Heart left ventricle (tissue), 16 donors: ENCODE data around the gene CDC42SE2. TPM values are rescaled to one million over a fixed set of nuclear protein-coding genes. Genes with fewer than 3 reads are reported as not detected.

Source experiments
- ATAC-seq, 4 donors: fragments of 200-7000 bp; cut with Tn5 transposase; one replicate each; pipeline ENCODE4 v1.9.1; 2020 to 2022; ENCODE audit warnings: moderate library complexity in 4 of 4, mild to moderate bottlenecking in 3 of 4, moderate number of reproducible peaks in 1 of 4
- DNase-seq, 5 donors: peaks; one replicate each; pipeline ENCODE4 v3.0.0-alpha.2; 2020
- H3K27ac ChIP-seq, 12 donors: fragments of 200-600 bp; sonication (generic) in 4 of 12; one replicate each; pipeline versions ENCODE4 v1.5.0 to v1.8.0; 2016 to 2022; ENCODE audit warnings: mild to moderate bottlenecking in 2 of 12
- H3K27me3 ChIP-seq, 9 donors: fragments of 200-600 bp; sonication (generic) in 2 of 9; one replicate each; pipeline versions ENCODE4 v1.5.1 to v1.8.0; 2016 to 2022; ENCODE audit warnings: mild to moderate bottlenecking in 3 of 9
- H3K36me3 ChIP-seq, 9 donors: fragments of 200-600 bp; sonication (generic) in 2 of 9; one replicate each; pipeline versions ENCODE4 v1.5.0 to v1.8.0; 2018 to 2022; ENCODE audit warnings: mild to moderate bottlenecking in 2 of 9
- H3K4me1 ChIP-seq, 12 donors: fragments of 200-600 bp; sonication (generic) in 4 of 12; one replicate each; pipeline versions ENCODE4 v1.5.0 to v1.8.0; 2016 to 2022; ENCODE audit warnings: mild to moderate bottlenecking in 3 of 12
- H3K4me3 ChIP-seq, 12 donors: fragments of 200-600 bp; sonication (generic) in 4 of 12; one replicate each; pipeline versions ENCODE4 v1.5.0 to v1.8.0; 2017 to 2022; ENCODE audit warnings: mild to moderate bottlenecking in 9 of 12, moderate library complexity in 4 of 12
- H3K9me3 ChIP-seq, 12 donors: fragments of 200-600 bp; sonication (generic) in 4 of 12; one replicate each; pipeline versions ENCODE4 v1.5.0 to v1.8.0; 2016 to 2022; ENCODE audit warnings: mild to moderate bottlenecking in 1 of 12
- CTCF ChIP-seq, 12 donors: fragments of 200-600 bp; sonication (generic) in 4 of 12; IDR thresholded peaks; one replicate each; pipeline versions ENCODE4 v1.5.0 to v1.8.0; 2018 to 2022; ENCODE audit warnings: antibody characterized with exemption in 12 of 12, mild to moderate bottlenecking in 5 of 12
- POLR2A ChIP-seq, 2 donors: fragments of 450-650 bp; IDR thresholded peaks; one replicate each; pipeline ENCODE4 v1.6.1; 2017; ENCODE audit warnings: antibody characterized with exemption in 2 of 2, mild to moderate bottlenecking in 2 of 2, moderate library complexity in 2 of 2
- WGBS, 4 donors: extraction: QIAGEN DNeasy Blood & Tissue Kit in 2 of 4; methylation state at CpG; one replicate each; pipeline versions ENCODE4 v1.1.5 to v1.1.7; 2013 to 2018; 5-methylcytosine and 5-hydroxymethylcytosine counted together
- intact Hi-C, 10 donors: fragments of 100-400 bp; cut with DNase I; formaldehyde crosslinking; loops; one replicate each; pipeline versions ENCODE4 v1.11.1 to v1.14.2; 2022
- polyA plus RNA-seq, 2 donors: library from polyadenylated mRNA; stranded (reverse); fragments of 200-250 nt; gene quantifications; one replicate each; pipeline ENCODE4 v1.2.3, GENCODE V29; 2013
- total RNA-seq, 9 donors: library from RNA; depleted of rRNA in 2 of 9; stranded (reverse); fragments of >200 nt in 2 of 9; fragmentation: NEBNext Ultra II Directional in 3 of 9; extraction: Animal tissue kit (Norgen Biotek cat#: 25700) in 3 of 9; gene quantifications; one replicate each; pipeline versions ENCODE4 v1.1.0 to v1.2.4, GENCODE V29; 2016 to 2023
- donor health status: ischemic (EF 13 %, LVEDD 7.1; RV severe dilation, severe dysfunction).
- donor health status: healthy with polysubstance abuse.
- donor health status: DM: no; HTN: yes; CAD: no.
- donor health status: DM: no; HTN: no; CAD: no.
- donor health status: ischemic (EF 25% LVEDD 6.9; RV normal size, moderate dysfunction).
- donor health status: ischemic (EF 25% LVEDD 5.7; RV mildly dilated, moderate dysfunction).
- donor health status: healthy.
- donor health status: DM: yes; HTN: yes; CAD: no.
- donor health status: ischemic (EF 35%, LVEDD 5.7; RV mildly dilated, moderate dysfunction).
- donor health status: nonischemic (EF 11% LVEDD 7.7; RV severe dilation, severe dysfunction).
- donor health status: DM: yes; HTN: yes; CAD: no.
- donor health status: PGD.
- donor health status: ischemic (EF 29% LVEDD 5.4; RV normal size, mild dysfunction).
- donor health status: nonischemic (EF 23%, LVEDD 6.1; RV moderate dilation, normal function).

The CDC42SE2 gene
- total and polyA plus RNA-seq, 11 donors, result 4.8 to 29.2 (median 12.4) TPM

DNA sequence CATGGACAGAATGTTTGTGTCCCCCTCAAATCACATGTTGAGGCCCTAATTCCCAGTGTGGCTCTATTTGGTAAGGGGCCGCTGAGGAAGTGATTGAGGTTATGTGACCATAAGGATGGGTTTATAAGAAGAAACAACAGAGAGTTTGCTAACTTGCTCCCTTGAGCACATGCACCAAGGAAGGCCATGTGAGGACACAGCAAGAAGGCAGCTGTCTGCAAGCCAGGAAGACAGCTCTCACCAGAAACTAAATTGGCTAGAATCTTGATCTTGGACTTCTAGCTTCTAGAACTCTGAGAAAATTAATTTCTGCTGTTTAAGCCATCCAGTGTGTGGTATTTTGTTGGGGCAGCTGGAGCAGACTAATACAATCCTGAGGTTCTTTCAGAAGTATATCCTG lies 35.2 kb upstream of the CDC42SE2 start:
- no peaks in the 10 kb centered on the region for H3K9me3 ChIP-seq
- peaks cover 0 to 25% (median 0%) of the 10 kb centered on the region in 12 donors for H3K4me1 ChIP-seq
- H3K36me3 ChIP-seq, result no peaks in the 10 kb centered on the region
- no peak overlapping the region for H3K4me3 ChIP-seq
- intact Hi-C loops, result no loop called here
- H3K27ac ChIP-seq, result no peak overlapping the region
- ATAC-seq, result no peak
- 61 to 76% (median 73%) methylated on average over 1 of the region's 1 CpG for WGBS, 4 donors
- H3K27me3 ChIP-seq, result no peaks in the 10 kb centered on the region
- no peak for DNase-seq
- no peak for TF ChIP-seq POLR2A (IDR thresholded peaks at IDR 0.05)

GRCh38 chr5:131229623-131230022 lies 34.2 kb upstream of the CDC42SE2 start:
- no peak for ATAC-seq
- peaks cover 0 to 16% (median 0%) of the 10 kb centered on the region in 12 donors for H3K4me1 ChIP-seq
- TF ChIP-seq CTCF (IDR thresholded peaks at IDR 0.05), result no peak
- no peak for TF ChIP-seq POLR2A (IDR thresholded peaks at IDR 0.05)
- no peak overlapping the region for H3K4me3 ChIP-seq
- intact Hi-C loops, result no loop called here
- H3K9me3 ChIP-seq, result no peaks in the 10 kb centered on the region
- H3K36me3 ChIP-seq, result no peaks in the 10 kb centered on the region
- no peak for DNase-seq
- H3K27me3 ChIP-seq, result no peaks in the 10 kb centered on the region
- WGBS, 4 donors, result 89 to 92% (median 91%) methylated on average over 4 of the region's 4 CpGs
- no peak overlapping the region for H3K27ac ChIP-seq

DNA sequence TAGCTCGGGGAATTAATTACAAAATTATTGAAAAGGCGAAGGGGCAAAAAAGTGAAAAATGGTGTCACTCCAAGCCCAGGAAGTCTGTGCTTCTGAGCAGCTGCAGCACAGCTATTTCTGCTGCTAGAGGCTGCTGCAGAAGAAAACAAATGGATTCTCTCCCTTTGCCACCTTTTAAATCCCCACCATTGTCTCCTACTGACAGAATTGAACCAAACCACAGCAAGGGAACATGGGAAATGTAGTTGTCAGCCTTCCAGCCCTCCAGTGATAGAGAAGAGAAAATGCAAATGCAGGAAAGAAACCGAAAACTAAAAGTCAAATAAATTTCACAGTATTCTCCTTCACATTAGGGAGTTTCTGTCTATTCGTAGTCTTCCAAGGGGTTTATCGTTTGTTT lies 33.4 kb upstream of the CDC42SE2 start:
- H3K27me3 ChIP-seq, result no peaks in the 10 kb centered on the region
- intact Hi-C loops, result no loop called here
- H3K9me3 ChIP-seq, result no peaks in the 10 kb centered on the region
- no peak for ATAC-seq
- H3K36me3 ChIP-seq, result no peaks in the 10 kb centered on the region
- no peak overlapping the region for H3K4me3 ChIP-seq
- DNase-seq, result no peak
- peaks cover 0 to 8% (median 0%) of the 10 kb centered on the region in 12 donors for H3K4me1 ChIP-seq
- WGBS, 4 donors, result 82 to 89% (median 88%) methylated on average over 5 of the region's 5 CpGs
- TF ChIP-seq CTCF (IDR thresholded peaks at IDR 0.05) (no peak), POLR2A (IDR thresholded peaks at IDR 0.05) (no peak)
- no peak overlapping the region for H3K27ac ChIP-seq

- H3K36me3 ChIP-seq, result no peaks in the 10 kb centered on the region
- ATAC-seq (no peak), DNase-seq (no peak)
- no peak overlapping the region for H3K27ac ChIP-seq
- no peaks in the 10 kb centered on the region for H3K27me3 ChIP-seq
- no peak for TF ChIP-seq POLR2A (IDR thresholded peaks at IDR 0.05)
- no peak for TF ChIP-seq CTCF (IDR thresholded peaks at IDR 0.05)
- H3K4me3 ChIP-seq, result no peak overlapping the region
- H3K4me1 ChIP-seq, result peaks cover 0 to 11% (median 0%) of the 10 kb centered on the region in 12 donors
- 70 to 82% (median 80%) methylated on average over 1 of the region's 1 CpG for WGBS, 4 donors
- H3K9me3 ChIP-seq, result no peaks in the 10 kb centered on the region
- intact Hi-C loops, result no loop called here
Measured at GRCh38 chr5:131239686-131240085, 24.2 kb upstream of the CDC42SE2 start.

GRCh38 chr5:131242728-131243255 lies 21.1 kb upstream of the CDC42SE2 start:
- no peaks in the 10 kb centered on the region for H3K36me3 ChIP-seq
- H3K27me3 ChIP-seq, result no peaks in the 10 kb centered on the region
- H3K4me1 ChIP-seq, result peaks cover 0 to 11% (median 0%) of the 10 kb centered on the region in 12 donors
- intact Hi-C loops, result no loop called here
- peaks cover 0 to 18% (median 6%) of the 10 kb centered on the region in 12 donors for H3K9me3 ChIP-seq
- ATAC-seq (no peak), DNase-seq (no peak)
- no peak overlapping the region for H3K27ac ChIP-seq
- TF ChIP-seq CTCF (IDR thresholded peaks at IDR 0.05) (no peak), POLR2A (IDR thresholded peaks at IDR 0.05) (no peak)
- no peak overlapping the region for H3K4me3 ChIP-seq
